C4-2B (cell line): ENCODE results near the gene SEPTIN11.

Source experiments
- H3K27ac ChIP-seq: fragments of 450-650 bp; 2 replicates; pipeline ENCODE4 v1.5.1; 2017
- CTCF ChIP-seq: fragments of 450-650 bp; conservative IDR thresholded peaks from 2 replicates; pipeline ENCODE4 v1.5.1; 2017; ENCODE audit warnings: mild to moderate bottlenecking
- ZFX ChIP-seq: fragments of 450-650 bp; IDR thresholded peaks from 2 replicates; pipeline ENCODE4 v1.6.1; 2017

Gene SEPTIN11

DNA sequence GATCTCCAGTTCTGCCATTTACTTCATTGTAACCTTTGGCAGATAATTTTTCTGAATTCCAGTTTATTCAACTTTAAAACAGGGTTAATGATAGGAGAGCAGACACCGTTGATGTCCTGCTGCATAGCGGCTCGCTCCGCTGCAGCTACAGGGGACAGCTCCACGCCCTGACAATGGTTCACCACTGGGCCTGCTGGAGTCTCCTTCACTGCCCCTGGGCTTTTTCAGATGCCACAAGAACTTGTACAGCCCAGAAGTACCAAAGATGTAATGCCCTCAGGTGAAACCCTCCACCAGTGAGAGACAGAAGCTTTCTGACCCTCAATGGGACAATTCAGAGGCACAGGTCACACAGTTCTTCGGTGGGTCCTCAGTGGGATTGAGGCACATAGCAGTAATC is 22.7 kb upstream of the SEPTIN11 start:
- no peak overlapping the region for H3K27ac ChIP-seq
- no peak for TF ChIP-seq ZFX
- no peak for TF ChIP-seq CTCF

- no peak overlapping the region for H3K27ac ChIP-seq
- TF ChIP-seq ZFX: no peak
These were observed 18.9 kb upstream of the SEPTIN11 start for GRCh38 chr4:76930685-76931084.

DNA sequence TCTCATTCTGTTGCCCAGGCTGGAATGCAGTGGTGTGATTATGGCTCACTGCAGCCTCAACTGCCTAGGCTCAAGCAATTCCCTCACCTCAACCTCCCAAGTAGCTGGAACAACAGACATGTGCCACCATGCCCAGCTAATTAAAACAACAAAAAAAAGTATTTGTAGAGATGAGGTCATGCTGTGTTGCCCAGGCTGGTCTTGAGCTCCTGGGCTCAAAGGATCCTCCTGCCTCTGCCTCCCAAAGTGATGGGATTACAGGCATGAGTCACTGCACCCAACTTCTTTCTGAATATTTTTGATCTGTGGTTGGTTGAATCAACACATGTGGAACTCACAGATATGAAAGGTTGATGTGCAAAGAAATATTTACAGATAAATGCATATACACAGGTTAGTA is 18.5 kb upstream of the SEPTIN11 start:
- H3K27ac ChIP-seq: no peak overlapping the region
- TF ChIP-seq CTCF (no peak), ZFX (no peak)

DNA sequence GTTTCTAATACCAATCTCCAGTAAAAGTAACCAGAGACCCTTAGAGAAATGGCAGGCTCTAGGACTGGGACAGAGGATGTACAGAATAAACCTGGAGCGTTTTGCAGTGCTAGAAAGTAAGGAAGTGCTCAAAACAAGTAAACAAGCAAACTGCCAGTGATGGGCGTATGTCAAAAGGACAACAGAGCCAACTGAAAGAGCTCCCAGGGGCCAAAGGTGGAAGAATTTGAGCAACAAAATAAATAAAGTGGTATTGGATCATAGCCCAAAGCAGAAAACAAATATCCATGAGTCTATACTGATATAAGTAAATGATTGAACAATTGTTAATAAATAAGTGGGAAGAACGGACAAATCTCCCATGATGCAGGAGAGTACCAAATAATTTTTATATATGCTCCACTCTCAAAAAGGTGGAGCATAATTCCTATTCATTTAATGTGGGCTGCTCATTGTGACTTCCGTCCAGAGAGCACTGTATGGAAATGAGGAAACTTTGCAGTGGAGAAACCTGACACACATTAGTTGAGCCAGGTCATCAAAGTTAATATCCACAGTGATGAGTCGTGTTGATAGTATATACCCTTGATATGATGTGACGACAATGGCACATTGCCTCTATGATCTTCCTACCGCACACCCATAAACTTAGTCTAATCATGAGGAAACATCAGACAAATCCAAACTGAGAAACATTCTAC is 17.8 kb upstream of the SEPTIN11 start:
- TF ChIP-seq ZFX (no peak), CTCF (no peak)
- H3K27ac ChIP-seq: no peak overlapping the region

GRCh38 chr4:76939184-76939583 is 10.4 kb upstream of the SEPTIN11 start:
- no peak for TF ChIP-seq CTCF
- no peak for TF ChIP-seq ZFX
- no peak overlapping the region for H3K27ac ChIP-seq

- no peak overlapping the region for H3K27ac ChIP-seq
- TF ChIP-seq CTCF (no peak), ZFX (no peak)
These were observed 6.4 kb upstream of the SEPTIN11 start for GRCh38 chr4:76943129-76943620.

- no peak overlapping the region for H3K27ac ChIP-seq
- TF ChIP-seq ZFX (no peak), CTCF (no peak)
These were observed 5.8 kb upstream of the SEPTIN11 start for GRCh38 chr4:76943790-76944189.

DNA sequence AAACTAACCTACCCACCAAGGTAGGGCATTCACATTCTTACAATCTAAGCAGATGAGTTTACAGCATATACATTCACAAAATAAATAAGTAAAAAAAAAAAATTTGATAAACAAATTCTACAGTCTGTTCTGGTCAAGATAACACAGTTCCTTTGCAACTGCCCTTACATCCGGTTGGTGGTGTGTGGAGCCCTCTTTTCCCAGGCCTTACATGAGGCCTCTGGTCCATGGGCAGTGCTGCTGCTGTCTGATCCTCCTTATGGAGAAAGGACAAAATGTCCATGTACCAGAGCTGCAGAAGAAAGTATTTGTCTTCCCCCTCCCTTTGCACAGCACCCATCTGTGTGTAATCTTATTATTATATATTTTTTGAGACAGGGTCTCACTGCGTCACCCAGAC is 2.2 kb upstream of the SEPTIN11 start:
- H3K27ac ChIP-seq: no peak overlapping the region
- TF ChIP-seq ZFX: no peak
- TF ChIP-seq CTCF: no peak
